SK-N-SH (cell line): ENCODE data around the gene MAPK8IP1.

ENCODE experiments used
- RCOR1 ChIP-seq: fragments of 150-350 bp; IDR thresholded peaks from 2 replicates; pipeline ENCODE4 v1.6.1; 2017; ENCODE audit warnings: antibody characterized with exemption, low read length
- TCF12 ChIP-seq: IDR thresholded peaks from 2 replicates; pipeline ENCODE4 v1.4.0; 2012
- TF ChIP-seq, protein P1 (sequence below): fragments of 200-600 bp; sonication (generic); IDR thresholded peaks from 2 replicates; pipeline ENCODE4 v1.6.1; 2017; ENCODE audit warnings: antibody characterized with exemption, mild to moderate bottlenecking, moderate library complexity
- TF ChIP-seq, protein P2 (sequence below): IDR thresholded peaks from 2 replicates; pipeline ENCODE4 v1.6.1; 2012; ENCODE audit warnings: mild to moderate bottlenecking, low read depth, low read length, moderate library complexity

DNA sequence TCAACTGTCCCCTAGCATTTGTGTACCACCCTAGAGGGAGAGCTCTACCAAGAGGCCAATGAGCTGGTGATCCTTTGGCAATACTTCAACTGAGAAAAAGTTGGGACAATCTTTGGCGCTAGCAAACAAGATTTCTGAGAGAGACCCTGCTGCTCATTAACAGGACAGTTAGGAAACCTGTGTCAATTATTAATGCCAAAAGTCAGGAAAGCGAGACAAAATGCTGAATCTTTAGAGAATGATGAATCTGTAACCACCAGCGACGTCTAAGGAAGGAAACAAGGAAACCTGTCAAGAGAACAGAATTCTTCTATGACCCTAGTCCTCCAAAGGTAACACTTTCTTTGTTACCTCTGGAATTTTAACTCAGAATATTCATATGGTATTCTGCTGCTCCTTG lies 56.9 kb downstream of the MAPK8IP1 start:
- TF ChIP-seq TCF12 (no peak), RCOR1 (no peak)
- TF ChIP-seq, protein P1, sequence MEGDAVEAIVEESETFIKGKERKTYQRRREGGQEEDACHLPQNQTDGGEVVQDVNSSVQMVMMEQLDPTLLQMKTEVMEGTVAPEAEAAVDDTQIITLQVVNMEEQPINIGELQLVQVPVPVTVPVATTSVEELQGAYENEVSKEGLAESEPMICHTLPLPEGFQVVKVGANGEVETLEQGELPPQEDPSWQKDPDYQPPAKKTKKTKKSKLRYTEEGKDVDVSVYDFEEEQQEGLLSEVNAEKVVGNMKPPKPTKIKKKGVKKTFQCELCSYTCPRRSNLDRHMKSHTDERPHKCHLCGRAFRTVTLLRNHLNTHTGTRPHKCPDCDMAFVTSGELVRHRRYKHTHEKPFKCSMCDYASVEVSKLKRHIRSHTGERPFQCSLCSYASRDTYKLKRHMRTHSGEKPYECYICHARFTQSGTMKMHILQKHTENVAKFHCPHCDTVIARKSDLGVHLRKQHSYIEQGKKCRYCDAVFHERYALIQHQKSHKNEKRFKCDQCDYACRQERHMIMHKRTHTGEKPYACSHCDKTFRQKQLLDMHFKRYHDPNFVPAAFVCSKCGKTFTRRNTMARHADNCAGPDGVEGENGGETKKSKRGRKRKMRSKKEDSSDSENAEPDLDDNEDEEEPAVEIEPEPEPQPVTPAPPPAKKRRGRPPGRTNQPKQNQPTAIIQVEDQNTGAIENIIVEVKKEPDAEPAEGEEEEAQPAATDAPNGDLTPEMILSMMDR, result no peak
- TF ChIP-seq, protein P2, sequence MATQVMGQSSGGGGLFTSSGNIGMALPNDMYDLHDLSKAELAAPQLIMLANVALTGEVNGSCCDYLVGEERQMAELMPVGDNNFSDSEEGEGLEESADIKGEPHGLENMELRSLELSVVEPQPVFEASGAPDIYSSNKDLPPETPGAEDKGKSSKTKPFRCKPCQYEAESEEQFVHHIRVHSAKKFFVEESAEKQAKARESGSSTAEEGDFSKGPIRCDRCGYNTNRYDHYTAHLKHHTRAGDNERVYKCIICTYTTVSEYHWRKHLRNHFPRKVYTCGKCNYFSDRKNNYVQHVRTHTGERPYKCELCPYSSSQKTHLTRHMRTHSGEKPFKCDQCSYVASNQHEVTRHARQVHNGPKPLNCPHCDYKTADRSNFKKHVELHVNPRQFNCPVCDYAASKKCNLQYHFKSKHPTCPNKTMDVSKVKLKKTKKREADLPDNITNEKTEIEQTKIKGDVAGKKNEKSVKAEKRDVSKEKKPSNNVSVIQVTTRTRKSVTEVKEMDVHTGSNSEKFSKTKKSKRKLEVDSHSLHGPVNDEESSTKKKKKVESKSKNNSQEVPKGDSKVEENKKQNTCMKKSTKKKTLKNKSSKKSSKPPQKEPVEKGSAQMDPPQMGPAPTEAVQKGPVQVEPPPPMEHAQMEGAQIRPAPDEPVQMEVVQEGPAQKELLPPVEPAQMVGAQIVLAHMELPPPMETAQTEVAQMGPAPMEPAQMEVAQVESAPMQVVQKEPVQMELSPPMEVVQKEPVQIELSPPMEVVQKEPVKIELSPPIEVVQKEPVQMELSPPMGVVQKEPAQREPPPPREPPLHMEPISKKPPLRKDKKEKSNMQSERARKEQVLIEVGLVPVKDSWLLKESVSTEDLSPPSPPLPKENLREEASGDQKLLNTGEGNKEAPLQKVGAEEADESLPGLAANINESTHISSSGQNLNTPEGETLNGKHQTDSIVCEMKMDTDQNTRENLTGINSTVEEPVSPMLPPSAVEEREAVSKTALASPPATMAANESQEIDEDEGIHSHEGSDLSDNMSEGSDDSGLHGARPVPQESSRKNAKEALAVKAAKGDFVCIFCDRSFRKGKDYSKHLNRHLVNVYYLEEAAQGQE, result no peak
